VCaP (cell line): ENCODE measurements around the gene DMBT1.
A peak's percentile ranks its signal among the peaks of the same experiment; 100 is the strongest.

Source experiments
- H3K27ac ChIP-seq: fragments of 450-650 bp; 2 replicates; pipeline ENCODE4 v1.5.1; 2017
- TF ChIP-seq, protein P1 (sequence below): fragments of 450-650 bp; conservative IDR thresholded peaks from 2 replicates; pipeline ENCODE4 v1.5.1; 2017; ENCODE audit warnings: mild to moderate bottlenecking, moderate library complexity

DMBT1 gene

DNA sequence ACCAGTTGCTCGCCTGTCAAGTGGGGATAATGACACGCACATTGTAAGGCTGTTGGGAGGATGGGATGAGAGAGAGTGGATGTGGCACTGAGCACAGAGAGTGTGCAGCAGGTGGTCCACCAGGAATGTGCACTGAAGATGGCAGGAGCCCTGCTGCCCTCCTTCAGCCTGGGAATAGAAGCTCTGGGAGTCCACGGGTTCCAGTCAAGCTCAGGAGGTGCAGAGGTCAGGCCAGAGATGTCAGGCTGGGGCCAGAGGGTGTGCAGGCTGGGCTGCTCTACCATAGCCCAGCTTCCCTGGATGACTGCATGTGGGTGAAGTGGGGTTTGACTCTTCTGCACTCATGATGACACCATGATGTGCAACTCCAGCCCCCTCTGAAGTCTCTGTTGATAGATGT, 80.4 kb downstream of the DMBT1 start:
- no peak overlapping the region for H3K27ac ChIP-seq
- TF ChIP-seq, protein P1, sequence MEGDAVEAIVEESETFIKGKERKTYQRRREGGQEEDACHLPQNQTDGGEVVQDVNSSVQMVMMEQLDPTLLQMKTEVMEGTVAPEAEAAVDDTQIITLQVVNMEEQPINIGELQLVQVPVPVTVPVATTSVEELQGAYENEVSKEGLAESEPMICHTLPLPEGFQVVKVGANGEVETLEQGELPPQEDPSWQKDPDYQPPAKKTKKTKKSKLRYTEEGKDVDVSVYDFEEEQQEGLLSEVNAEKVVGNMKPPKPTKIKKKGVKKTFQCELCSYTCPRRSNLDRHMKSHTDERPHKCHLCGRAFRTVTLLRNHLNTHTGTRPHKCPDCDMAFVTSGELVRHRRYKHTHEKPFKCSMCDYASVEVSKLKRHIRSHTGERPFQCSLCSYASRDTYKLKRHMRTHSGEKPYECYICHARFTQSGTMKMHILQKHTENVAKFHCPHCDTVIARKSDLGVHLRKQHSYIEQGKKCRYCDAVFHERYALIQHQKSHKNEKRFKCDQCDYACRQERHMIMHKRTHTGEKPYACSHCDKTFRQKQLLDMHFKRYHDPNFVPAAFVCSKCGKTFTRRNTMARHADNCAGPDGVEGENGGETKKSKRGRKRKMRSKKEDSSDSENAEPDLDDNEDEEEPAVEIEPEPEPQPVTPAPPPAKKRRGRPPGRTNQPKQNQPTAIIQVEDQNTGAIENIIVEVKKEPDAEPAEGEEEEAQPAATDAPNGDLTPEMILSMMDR: no peak

DNA sequence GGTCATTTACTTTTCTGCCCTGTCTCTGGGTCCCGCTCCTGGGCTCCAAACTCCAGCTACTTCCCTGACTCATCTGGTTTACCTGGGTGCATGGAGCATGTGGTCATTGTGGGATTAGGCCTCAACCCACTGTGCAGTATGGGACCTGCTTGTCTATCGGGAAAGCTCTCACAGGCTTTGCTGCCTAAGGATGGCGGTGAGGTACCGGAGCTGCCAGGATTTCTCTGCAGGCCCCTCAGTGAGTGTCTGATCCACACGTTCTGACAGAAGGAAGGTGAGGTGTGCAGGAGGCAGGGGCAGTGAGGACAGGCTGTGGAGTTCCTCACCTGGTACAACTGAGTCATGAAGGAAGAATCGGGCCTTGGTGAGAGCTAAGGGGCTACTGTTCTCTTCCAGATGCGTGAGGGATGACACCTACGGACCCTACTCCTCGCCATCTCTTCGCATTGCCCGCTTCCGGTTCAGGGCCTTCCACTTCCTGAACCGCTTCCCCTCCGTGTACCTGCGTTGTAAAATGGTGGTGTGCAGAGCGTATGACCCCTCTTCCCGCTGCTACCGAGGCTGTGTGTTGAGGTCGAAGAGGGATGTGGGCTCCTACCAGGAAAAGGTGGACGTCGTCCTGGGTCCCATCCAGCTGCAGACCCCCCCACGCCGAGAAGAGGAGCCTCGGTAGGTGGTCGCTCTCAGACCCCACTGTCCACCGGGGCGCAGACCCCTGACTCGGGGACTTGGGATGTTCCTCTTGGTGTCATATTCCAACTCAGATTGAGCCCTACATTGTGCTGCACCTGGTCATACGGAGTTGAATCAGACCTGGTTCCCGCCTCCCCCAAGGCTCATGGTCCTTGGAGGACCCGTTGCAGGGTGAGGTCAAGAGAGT, 82.4 kb downstream of the DMBT1 start:
- no peak overlapping the region for H3K27ac ChIP-seq
- TF ChIP-seq, protein P1: no peak

DNA sequence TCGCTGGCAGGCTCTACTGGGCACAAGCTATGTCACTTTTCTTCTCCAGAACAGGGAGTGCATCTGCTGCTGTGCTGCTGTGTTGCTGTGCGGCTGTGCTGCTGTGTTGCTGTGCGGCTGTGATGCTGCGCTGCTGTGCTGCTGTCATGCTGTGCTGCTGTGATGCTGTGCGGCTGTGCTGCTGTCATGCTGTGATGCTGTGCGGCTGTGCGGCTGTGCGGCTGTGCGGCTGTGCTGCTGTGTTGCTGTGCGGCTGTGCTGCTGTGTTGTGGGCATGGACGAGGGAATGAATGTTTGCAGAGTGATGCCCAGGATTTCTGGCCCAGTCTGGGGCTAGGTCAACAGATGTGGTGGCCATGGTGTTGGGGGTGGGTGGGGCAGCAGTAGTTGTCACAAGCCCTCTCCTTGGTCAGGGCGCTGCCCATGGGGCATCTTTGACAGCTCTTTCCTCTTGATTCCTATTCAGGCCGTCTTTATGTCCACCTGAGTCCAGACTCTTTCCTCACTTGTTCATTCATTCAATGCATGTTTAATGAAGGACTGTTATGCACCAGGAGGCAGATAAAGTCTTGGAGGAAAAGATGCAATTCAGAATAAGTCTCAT, 83.5 kb downstream of the DMBT1 start:
- TF ChIP-seq, protein P1: no peak
- no peak overlapping the region for H3K27ac ChIP-seq

DNA sequence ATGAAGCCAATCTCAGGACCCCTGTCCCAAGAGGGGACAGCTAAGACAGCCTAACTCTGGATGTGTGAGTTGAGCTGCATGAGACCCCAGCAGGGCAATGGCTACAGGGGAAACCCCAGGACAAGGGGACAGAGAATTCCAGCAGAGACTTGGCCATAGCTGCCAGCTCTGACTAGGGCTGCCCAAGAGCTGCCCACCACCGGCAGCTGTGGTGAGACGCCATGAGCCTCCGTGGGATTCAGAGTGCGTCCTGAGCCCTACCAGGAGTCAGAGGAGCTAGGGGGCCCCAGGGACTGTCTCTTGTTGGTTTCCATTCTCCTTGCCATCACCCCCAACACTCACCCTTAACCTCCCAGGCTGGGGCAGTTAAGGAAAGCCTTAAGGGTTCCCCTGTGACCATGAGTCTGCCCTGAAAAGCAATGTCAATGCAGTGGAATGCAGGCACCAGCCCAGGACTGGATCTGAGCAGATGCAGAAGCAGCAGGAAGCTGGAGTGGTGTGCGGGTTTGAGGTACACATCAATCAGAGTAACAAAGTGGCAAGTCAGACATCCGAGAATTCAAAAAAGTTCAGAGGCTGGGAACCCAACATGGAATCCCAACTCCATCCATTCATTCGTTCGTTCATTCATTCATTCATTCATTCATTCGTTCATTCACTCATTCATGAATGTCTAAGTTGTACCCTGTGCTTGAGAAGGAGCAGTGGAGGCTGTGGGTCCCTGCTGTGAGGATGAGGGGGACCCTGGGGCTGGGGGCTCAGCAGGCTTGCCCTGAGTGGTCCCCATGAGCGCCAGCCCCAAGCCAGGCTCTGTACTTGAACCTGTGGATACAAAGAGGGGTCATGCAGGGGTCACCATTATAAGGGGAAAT, 86.2 kb downstream of the DMBT1 start:
- TF ChIP-seq, protein P1: no peak
- no peak overlapping the region for H3K27ac ChIP-seq

DNA sequence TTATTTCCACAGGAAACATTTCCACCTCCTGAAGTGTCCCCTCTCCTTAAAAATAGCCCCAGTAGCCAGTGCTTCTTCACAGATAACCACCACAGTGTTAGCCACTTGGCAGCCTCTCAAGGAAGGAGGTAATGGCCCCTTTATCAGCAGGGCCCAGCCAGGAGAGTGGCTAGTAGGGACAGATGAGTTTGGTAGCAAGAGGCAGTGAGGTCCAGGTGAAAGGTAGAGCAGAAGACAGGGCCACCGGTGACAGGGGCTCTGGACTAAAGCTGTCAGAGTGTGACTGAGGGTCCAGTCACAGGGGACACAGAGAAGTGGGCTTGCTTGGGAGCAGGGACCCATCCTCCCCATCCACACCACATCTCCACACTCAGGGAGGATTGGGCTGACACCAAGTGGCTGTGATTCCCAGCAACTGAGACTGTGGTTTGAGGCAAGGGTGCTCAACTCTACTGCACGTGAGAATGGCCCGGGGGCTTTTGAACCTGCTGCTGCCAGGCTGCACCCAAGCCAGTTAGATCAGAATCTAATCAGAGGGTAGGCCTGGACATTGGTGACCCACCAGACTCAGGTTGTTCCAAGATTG, 86.9 kb downstream of the DMBT1 start:
- H3K27ac ChIP-seq: no peak overlapping the region
- TF ChIP-seq, protein P1: no peak

DNA sequence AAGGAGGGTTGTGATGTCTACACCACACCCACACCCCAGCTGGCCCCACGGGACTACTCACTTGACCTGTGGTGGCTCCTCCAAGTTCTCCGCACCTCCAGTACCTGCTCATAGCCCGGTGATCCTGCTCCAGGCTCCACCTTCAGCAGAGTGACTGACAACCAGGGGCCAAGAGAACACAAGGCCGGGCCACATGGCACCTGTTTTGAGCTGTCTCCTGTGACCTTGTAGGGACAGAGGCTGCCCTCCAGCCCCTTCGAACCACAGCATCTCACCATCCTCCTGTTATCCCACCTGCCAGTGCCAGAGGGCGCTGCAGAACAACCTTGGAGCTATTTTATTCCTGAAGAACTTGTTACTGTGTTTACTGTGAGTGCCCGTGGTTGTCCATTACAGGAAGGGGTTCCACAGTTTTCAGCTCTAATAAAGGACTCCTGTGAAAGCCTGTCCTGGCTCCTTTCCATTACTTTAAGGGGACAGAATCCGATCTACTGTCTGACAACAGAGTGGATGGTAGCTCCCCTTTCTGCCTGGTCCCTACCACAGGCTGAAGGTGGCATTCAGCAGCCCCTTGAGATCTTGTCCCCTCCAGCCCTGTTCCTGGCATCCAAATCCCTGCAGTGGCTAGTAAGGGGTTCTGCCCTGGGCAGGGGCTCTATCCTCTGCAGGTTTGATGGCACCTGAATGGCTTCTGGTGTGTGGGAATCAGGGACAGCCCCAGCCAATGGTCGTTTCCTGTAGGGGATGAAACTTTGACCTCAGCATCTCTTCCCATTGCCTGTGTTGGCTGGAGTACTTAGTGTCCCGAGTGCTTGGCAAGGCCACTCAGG, 88.3 kb downstream of the DMBT1 start:
- no peak overlapping the region for H3K27ac ChIP-seq
- TF ChIP-seq, protein P1: peak; percentile 83
